Activated CD4-positive, alpha-beta T cell treated with anti-CD3 and anti-CD28 coated beads, Interleukin-2, amount 10 ng/mL, durations not matched to agents 24 days and 14 days (primary cell): Measurements from ENCODE around the gene NIBAN1. TPM values are rescaled to one million over a fixed set of nuclear protein-coding genes. Genes with fewer than 3 reads are reported as not detected.

Experiments used
- DNase-seq: peaks from one replicate; pipeline ENCODE4 v3.0.0; 2022
- H3K27ac Mint-ChIP-seq: one replicate; pipeline ENCODE4 v1.8.0; 2022; ENCODE audit warnings: mild to moderate bottlenecking, mixed read lengths
- H3K27me3 Mint-ChIP-seq: one replicate; pipeline ENCODE4 v1.8.0; 2022; ENCODE audit warnings: mixed read lengths
- H3K36me3 Mint-ChIP-seq: one replicate; pipeline ENCODE4 v1.8.0; 2022; ENCODE audit warnings: low read depth, mild to moderate bottlenecking, mixed read lengths
- H3K4me1 Mint-ChIP-seq: one replicate; pipeline ENCODE4 v1.8.0; 2021; ENCODE audit warnings: mixed read lengths
- H3K4me3 Mint-ChIP-seq: one replicate; pipeline ENCODE4 v1.8.0; 2022; ENCODE audit warnings: mild to moderate bottlenecking, moderate library complexity, mixed read lengths
- H3K9me3 Mint-ChIP-seq: one replicate; pipeline ENCODE4 v1.8.0; 2021; ENCODE audit warnings: mixed read lengths
- intact Hi-C: fragments of 100-400 bp; cut with micrococcal nuclease; formaldehyde crosslinking; loops from one replicate; pipeline ENCODE4 v1.15.1; 2023
- total RNA-seq: library from RNA; stranded (reverse); gene quantifications from 2 replicates; pipeline ENCODE4 v1.2.3, GENCODE V29; 2022

NIBAN1 gene
- total RNA-seq, 1 donor from 2014 or later, result 17.1 TPM

DNA sequence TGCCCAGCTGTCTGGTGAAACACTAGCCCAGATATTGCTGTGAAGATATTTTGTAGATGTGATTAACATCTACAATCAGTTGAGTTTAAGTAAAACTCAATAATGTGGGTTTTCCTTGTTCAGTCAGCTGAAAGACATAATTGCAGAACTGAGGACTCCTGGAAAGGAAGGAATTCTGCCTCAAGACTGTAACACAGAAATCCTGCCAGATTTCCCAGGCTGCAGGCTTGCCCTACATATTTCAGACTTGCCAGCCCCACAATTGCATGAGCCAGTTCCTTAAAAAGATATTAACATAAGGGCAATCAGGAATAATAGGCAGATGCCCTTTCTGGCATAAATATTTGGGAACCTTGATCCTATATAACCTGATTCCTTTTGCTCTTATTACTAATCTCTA lies 14.2 kb upstream of the NIBAN1 start:
- Mint-ChIP-seq H3K27me3 (peaks cover 42% of the 10 kb centered on the region), H3K27ac (no peak overlapping the region), H3K9me3 (no peaks in the 10 kb centered on the region), H3K4me3 (no peak overlapping the region), H3K36me3 (no peaks in the 10 kb centered on the region), H3K4me1 (no peaks in the 10 kb centered on the region)
- no peak for DNase-seq
- intact Hi-C loops, result loop anchor here (5.0 kb wide), 1 partner anchor 684 kb away; no protein-coding TSS in a partner anchor

DNA sequence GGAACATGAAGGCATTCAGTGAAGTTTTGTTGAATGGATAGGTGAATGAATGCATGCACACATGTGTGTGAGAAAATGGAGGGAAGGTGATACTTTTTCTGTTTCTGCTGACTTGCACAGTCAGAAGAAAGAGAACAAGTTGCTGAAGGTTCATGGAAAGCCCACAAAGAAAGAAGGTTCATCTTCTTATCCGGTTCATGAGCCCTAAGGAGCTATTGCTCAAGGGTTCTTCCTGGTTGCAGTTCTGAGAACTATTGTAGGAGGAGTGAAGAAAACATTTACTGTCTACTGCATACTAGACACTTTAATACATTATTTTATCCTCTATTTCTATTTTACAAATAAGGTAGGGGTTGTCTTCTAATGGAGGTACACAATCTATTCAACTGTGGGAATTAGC lies 13.4 kb upstream of the NIBAN1 start:
- H3K27me3 Mint-ChIP-seq, result peaks cover 42% of the 10 kb centered on the region
- intact Hi-C loops, result loop anchor here (5.0 kb wide), 1 partner anchor 685 kb away; no protein-coding TSS in a partner anchor
- no peak overlapping the region for H3K27ac Mint-ChIP-seq
- no peak overlapping the region for H3K4me3 Mint-ChIP-seq
- H3K9me3 Mint-ChIP-seq, result no peaks in the 10 kb centered on the region
- DNase-seq, result no peak
- H3K4me1 Mint-ChIP-seq, result no peaks in the 10 kb centered on the region
- no peaks in the 10 kb centered on the region for H3K36me3 Mint-ChIP-seq

DNA sequence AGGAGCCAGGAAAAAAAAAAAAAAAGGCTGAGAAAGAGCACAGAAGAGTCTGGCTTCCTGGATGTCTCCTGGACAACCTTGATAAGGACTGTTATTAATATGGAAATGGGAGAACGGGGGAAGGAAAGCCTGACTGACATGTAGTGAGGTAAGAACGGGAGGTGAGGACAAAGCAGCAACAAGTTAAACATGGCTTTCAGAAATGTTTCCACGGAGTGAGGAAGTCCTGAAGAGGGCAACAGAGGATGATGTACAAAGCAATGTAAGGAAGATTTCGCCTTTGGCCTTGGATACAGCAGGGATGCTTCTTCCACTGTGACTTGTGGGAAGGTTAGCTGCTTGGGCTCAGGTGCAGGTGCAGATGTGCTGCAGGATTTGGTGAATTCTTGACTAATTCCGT lies 11.9 kb upstream of the NIBAN1 start:
- DNase-seq, result no peak
- Mint-ChIP-seq H3K27ac (no peak overlapping the region), H3K9me3 (no peaks in the 10 kb centered on the region), H3K4me3 (no peak overlapping the region), H3K4me1 (peaks cover 7% of the 10 kb centered on the region), H3K36me3 (no peaks in the 10 kb centered on the region), H3K27me3 (peaks cover 42% of the 10 kb centered on the region)
- intact Hi-C loops, result loop anchor here (5.0 kb wide), 1 partner anchor 686 kb away; no protein-coding TSS in a partner anchor

- Mint-ChIP-seq H3K27ac (no peak overlapping the region), H3K36me3 (no peaks in the 10 kb centered on the region), H3K4me3 (no peak overlapping the region), H3K4me1 (peaks cover 7% of the 10 kb centered on the region), H3K27me3 (peaks cover 44% of the 10 kb centered on the region), H3K9me3 (no peaks in the 10 kb centered on the region)
- intact Hi-C loops, result loop anchor here (1.0 to 5.0 kb wide), 3 partner anchors 177 to 905 kb away; no protein-coding TSS in a partner anchor
- DNase-seq, result peak; percentile 92
Measured at GRCh38 chr1:184982002-184982954, 8.0 kb upstream of the NIBAN1 start.

DNA sequence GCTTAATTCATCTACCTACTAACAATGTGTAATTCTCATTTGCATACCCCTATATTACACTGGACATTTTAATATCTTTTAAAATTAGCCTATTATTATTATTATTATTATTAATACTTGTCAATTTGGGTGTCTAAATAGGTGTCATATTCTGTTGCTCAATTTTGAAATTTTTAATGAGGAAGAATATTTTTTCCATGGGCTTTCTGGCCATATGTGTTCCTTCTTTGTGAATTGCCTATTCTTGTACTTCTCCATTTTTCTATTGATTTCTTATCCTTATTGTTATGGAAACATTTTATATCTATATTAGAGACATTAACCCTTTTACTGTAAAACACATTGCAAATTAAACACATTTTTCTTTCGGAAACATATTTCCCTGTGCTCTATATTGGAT lies 6.4 kb upstream of the NIBAN1 start:
- peaks cover 10% of the 10 kb centered on the region for H3K4me1 Mint-ChIP-seq
- no peak overlapping the region for H3K27ac Mint-ChIP-seq
- intact Hi-C loops, result loop anchor here (5.0 kb wide), 1 partner anchor 903 kb away; no protein-coding TSS in a partner anchor
- no peak for DNase-seq
- H3K4me3 Mint-ChIP-seq, result no peak overlapping the region
- H3K9me3 Mint-ChIP-seq, result no peaks in the 10 kb centered on the region
- H3K36me3 Mint-ChIP-seq, result no peaks in the 10 kb centered on the region
- peaks cover 38% of the 10 kb centered on the region for H3K27me3 Mint-ChIP-seq

GRCh38 chr1:184975208-184975870 lies 1.0 kb upstream of the NIBAN1 start:
- peak overlapping the region; percentile 62 for H3K27ac Mint-ChIP-seq
- peaks cover 22% of the 10 kb centered on the region for H3K27me3 Mint-ChIP-seq
- DNase-seq, result peak; percentile 72
- H3K4me1 Mint-ChIP-seq, result peaks cover 43% of the 10 kb centered on the region
- intact Hi-C loops, result loop anchor here (2.0 kb wide), 1 partner anchor 181 kb away; the partner anchor contains the start of genes SWT1 and TRMT1L
- no peaks in the 10 kb centered on the region for H3K9me3 Mint-ChIP-seq
- H3K36me3 Mint-ChIP-seq, result peaks cover 10% of the 10 kb centered on the region
- H3K4me3 Mint-ChIP-seq, result peak overlapping the region; percentile 57

- intact Hi-C loops, result loop anchor here (2.0 to 5.0 kb wide), 3 partner anchors 73 to 588 kb away; partner anchors contain the start of genes RNF2, SWT1 and TRMT1L
- Mint-ChIP-seq H3K4me1 (peaks cover 47% of the 10 kb centered on the region), H3K9me3 (no peaks in the 10 kb centered on the region), H3K4me3 (peak overlapping the region; percentile 83), H3K27ac (peak overlapping the region; percentile 86), H3K36me3 (peaks cover 13% of the 10 kb centered on the region), H3K27me3 (peaks cover 22% of the 10 kb centered on the region)
- no peak for DNase-seq
Measured at GRCh38 chr1:184974837-184975115, 468 bp upstream of the NIBAN1 start.

- intact Hi-C loops, result loop anchor here (1.0 to 5.0 kb wide), 9 partner anchors 20 to 589 kb away; partner anchors contain the start of genes EDEM3, IVNS1ABP, RNF2 and SWT1
- Mint-ChIP-seq H3K4me3 (peak overlapping the region; percentile 91), H3K4me1 (peaks cover 56% of the 10 kb centered on the region), H3K27me3 (peaks cover 19% of the 10 kb centered on the region), H3K27ac (peak overlapping the region; percentile 94), H3K36me3 (peaks cover 13% of the 10 kb centered on the region), H3K9me3 (no peaks in the 10 kb centered on the region)
- no peak for DNase-seq
Measured at GRCh38 chr1:184973272-184974055, 844 bp downstream of the NIBAN1 start.

DNA sequence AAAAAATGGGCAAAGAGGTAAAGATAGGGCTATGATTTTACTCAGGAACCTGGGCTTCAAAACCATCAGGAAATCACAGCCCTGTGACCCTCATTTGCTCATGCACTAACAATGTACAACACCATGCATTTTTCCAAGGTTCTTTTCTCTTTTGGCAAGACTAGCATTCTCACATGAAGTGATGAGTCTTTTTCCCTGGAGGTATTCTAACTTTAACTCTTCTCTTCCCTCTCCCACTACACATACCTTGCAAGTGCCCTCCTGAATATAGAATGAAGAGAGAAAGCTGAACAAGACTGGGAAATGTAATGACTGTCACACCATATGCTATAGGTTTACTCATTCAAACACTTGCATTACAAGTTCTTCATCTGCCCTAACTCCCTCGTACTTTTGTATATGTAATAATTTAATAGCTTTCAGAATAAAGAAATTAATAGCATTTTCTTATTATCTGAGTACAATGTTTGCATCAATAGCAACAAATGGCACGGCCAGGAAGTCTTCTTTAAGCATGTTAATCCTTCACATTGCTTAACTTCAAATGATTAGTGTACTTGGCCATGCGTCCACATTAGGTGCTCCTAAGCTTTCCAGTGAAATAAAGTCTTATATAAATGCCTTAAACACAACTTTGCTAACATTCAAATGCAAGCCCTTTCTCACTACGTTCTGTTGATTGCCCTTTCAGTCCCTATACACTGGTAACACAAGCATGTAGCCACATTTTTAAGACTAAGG lies 1.8 kb downstream of the NIBAN1 start:
- H3K9me3 Mint-ChIP-seq, result no peaks in the 10 kb centered on the region
- H3K27me3 Mint-ChIP-seq, result peaks cover 13% of the 10 kb centered on the region
- peak overlapping the region; percentile 91 for H3K4me3 Mint-ChIP-seq
- H3K27ac Mint-ChIP-seq, result peak overlapping the region; percentile 94
- intact Hi-C loops, result loop anchor here (1.0 to 5.0 kb wide), 8 partner anchors 19 to 590 kb away; partner anchors contain the start of genes EDEM3, IVNS1ABP and RNF2
- H3K4me1 Mint-ChIP-seq, result peaks cover 60% of the 10 kb centered on the region
- DNase-seq, result no peak
- H3K36me3 Mint-ChIP-seq, result peaks cover 13% of the 10 kb centered on the region

DNA sequence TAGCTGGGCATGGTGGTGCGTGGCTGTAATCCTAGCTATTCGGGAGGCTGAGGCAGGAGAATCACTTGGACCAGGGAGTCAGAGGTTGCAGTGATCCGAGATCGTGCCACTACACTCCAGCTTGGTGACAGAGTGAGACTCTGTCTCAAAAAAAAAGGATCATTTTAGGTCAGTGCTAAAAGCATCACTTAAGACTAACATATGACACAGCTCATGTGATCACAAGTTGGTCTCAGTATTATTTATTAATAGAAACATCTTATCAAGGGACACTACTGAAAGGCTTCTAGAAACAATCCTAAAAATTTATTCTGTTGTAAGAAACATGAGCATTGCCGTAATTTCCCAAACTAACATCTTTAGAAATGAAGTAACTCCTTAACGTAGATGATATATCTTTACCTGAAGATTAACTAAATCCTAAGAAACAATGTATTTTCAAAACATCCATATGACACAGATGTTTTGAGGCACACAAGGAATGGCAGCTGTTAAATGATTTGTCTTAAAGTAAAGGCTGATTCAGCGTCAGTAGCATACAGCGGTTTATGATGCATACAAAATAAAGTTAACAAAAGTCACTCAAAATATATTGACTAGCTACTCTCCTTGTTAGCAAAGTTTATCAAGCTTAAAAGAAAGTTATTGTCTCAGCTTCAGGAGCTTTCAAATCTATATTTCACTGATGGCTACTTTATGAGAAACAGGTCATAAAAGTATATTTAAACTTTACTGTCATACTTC lies 2.6 kb downstream of the NIBAN1 start:
- no peak overlapping the region for H3K27ac Mint-ChIP-seq
- peaks cover 13% of the 10 kb centered on the region for H3K36me3 Mint-ChIP-seq
- intact Hi-C loops, result loop anchor here (5.0 kb wide), 2 partner anchors 76 to 591 kb away; partner anchors contain the start of gene RNF2
- no peak overlapping the region for H3K4me3 Mint-ChIP-seq
- H3K4me1 Mint-ChIP-seq, result peaks cover 63% of the 10 kb centered on the region
- DNase-seq, result no peak
- H3K27me3 Mint-ChIP-seq, result peaks cover 12% of the 10 kb centered on the region
- no peaks in the 10 kb centered on the region for H3K9me3 Mint-ChIP-seq

GRCh38 chr1:184970691-184971161 lies 3.6 kb downstream of the NIBAN1 start:
- H3K27ac Mint-ChIP-seq, result peak overlapping the region; percentile 75
- H3K4me1 Mint-ChIP-seq, result peaks cover 60% of the 10 kb centered on the region
- intact Hi-C loops, result loop anchor here (5.0 kb wide), 2 partner anchors 77 to 592 kb away; partner anchors contain the start of gene RNF2
- peaks cover 7% of the 10 kb centered on the region for H3K27me3 Mint-ChIP-seq
- H3K4me3 Mint-ChIP-seq, result peak overlapping the region; percentile 44
- peaks cover 13% of the 10 kb centered on the region for H3K36me3 Mint-ChIP-seq
- DNase-seq, result no peak
- H3K9me3 Mint-ChIP-seq, result no peaks in the 10 kb centered on the region

DNA sequence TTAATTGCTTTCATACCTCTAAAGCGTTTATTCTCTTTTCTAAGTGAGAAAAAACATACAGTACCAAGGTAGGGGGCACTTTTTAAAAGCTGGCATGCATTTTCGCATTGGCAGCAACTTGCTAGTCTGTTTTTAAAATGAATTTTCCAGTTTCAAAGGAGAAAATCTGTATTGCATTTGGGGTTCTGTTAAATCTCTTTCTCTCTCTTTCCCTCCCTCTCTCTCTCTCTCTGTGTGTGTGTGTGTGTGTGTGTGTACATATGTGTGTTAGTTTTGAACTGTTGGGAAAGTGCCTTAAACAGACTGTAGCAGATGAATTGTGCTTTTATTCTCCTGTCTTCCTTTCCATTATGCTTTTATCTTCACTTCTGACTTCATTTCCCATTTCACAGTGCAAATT lies 7.3 kb downstream of the NIBAN1 start:
- Mint-ChIP-seq H3K27ac (no peak overlapping the region), H3K36me3 (peaks cover 19% of the 10 kb centered on the region), H3K4me1 (peaks cover 32% of the 10 kb centered on the region), H3K4me3 (no peak overlapping the region), H3K27me3 (peaks cover 4% of the 10 kb centered on the region), H3K9me3 (no peaks in the 10 kb centered on the region)
- intact Hi-C loops, result no loop called here
- no peak for DNase-seq
